OCI-LY1 (cell line): Measurements from ENCODE around the gene SEPTIN10.
"Not testable (repeated sequence)": the region's sequence is repeated elsewhere in the genome, so short reads cannot be mapped to it uniquely, and the experiment has no call there.

Experiments
- H2AFZ ChIP-seq: fragments of 200-600 bp; sonication (generic), shearing (Covaris generic); 2 replicates; pipeline ENCODE4 v1.6.0; 2014; ENCODE audit warnings: antibody characterized with exemption, mild to moderate bottlenecking, low read length
- H3F3A ChIP-seq: fragments of 200-600 bp; sonication (generic), shearing (Covaris generic); 2 replicates; pipeline ENCODE4 v1.6.0; 2014; ENCODE audit warnings: mild to moderate bottlenecking, antibody characterized with exemption, low read length, moderate library complexity; ENCODE audit not compliant: insufficient read depth
- H3K27ac ChIP-seq: fragments of 200-600 bp; sonication (generic); 2 replicates; pipeline ENCODE4 v1.5.1; 2014; ENCODE audit warnings: low read length, mixed run types, mild to moderate bottlenecking, low read depth; ENCODE audit not compliant: poor library complexity, severe bottlenecking
- H3K27me3 ChIP-seq: fragments of 200-600 bp; sonication (generic); 2 replicates; pipeline ENCODE4 v1.6.0; 2014; ENCODE audit warnings: antibody characterized with exemption, mild to moderate bottlenecking, low read length, moderate library complexity; ENCODE audit not compliant: insufficient read depth
- H3K36me3 ChIP-seq: fragments of 200-600 bp; sonication (generic); 2 replicates; pipeline ENCODE4 v1.6.1; 2014; ENCODE audit warnings: mild to moderate bottlenecking, antibody characterized with exemption, low read length, moderate library complexity, mixed read lengths; ENCODE audit not compliant: insufficient read depth
- H3K4me1 ChIP-seq: fragments of 200-600 bp; sonication (generic); 2 replicates; pipeline ENCODE4 v1.5.1; 2014; ENCODE audit warnings: mild to moderate bottlenecking, low read length, moderate library complexity; ENCODE audit not compliant: insufficient read depth, severe bottlenecking
- H3K4me2 ChIP-seq: fragments of 200-600 bp; sonication (generic), shearing (Covaris generic); 2 replicates; pipeline ENCODE4 v1.6.1; 2014; ENCODE audit warnings: low read length
- H3K4me3 ChIP-seq: fragments of 200-600 bp; sonication (generic); 2 replicates; pipeline ENCODE4 v1.5.1; 2014; ENCODE audit warnings: low read length, low read depth, mild to moderate bottlenecking, mixed read lengths; ENCODE audit not compliant: poor library complexity, severe bottlenecking
- H3K79me2 ChIP-seq: fragments of 200-600 bp; shearing (Covaris generic); 2 replicates; pipeline ENCODE4 v1.6.1; 2016; ENCODE audit warnings: mixed run types, low read length, mixed read lengths; ENCODE audit not compliant: insufficient read depth
- H3K9ac ChIP-seq: fragments of 200-600 bp; sonication (generic), shearing (Covaris generic); 2 replicates; pipeline ENCODE4 v1.6.1; 2014; ENCODE audit warnings: mild to moderate bottlenecking, low read length, mixed read lengths
- H3K9me2 ChIP-seq: fragments of 200-600 bp; sonication (generic), shearing (Covaris generic); 2 replicates; pipeline ENCODE4 v1.6.1; 2014; ENCODE audit warnings: low read depth, mild to moderate bottlenecking, low read length, mixed read lengths
- H3K9me3 ChIP-seq: fragments of 200-600 bp; shearing (Covaris generic); 2 replicates; pipeline ENCODE4 v1.6.1; 2014; ENCODE audit warnings: low read length, mixed read lengths
- H4K20me1 ChIP-seq: fragments of 200-600 bp; sonication (generic), shearing (Covaris generic); 2 replicates; pipeline ENCODE4 v1.6.0; 2016; ENCODE audit warnings: mild to moderate bottlenecking, low read length; ENCODE audit not compliant: insufficient read depth
- CTCF ChIP-seq: fragments of 200-600 bp; sonication (generic), shearing (Covaris generic); IDR thresholded peaks from 2 replicates; pipeline ENCODE4 v1.5.1; 2017; ENCODE audit warnings: mild to moderate bottlenecking, antibody characterized with exemption, low read length, moderate library complexity, mixed read lengths
- EZH2 ChIP-seq: fragments of 200-600 bp; sonication (generic), shearing (Covaris generic); IDR thresholded peaks from 2 replicates; pipeline ENCODE4 v1.8.0; 2017; ENCODE audit warnings: borderline replicate concordance, mixed run types, mild to moderate bottlenecking, antibody characterized with exemption, low read length, moderate library complexity, mixed read lengths

The SEPTIN10 gene

GRCh38 chr2:109631741-109632140 is 18.0 kb upstream of the SEPTIN10 start:
- no peak for TF ChIP-seq EZH2
- TF ChIP-seq CTCF = no peak
- Histone ChIP-seq H3K9me3 (no peaks in the 10 kb centered on the region), H3K36me3 (no peaks in the 10 kb centered on the region), H3K9me2 (no peaks in the 10 kb centered on the region), H3F3A (no peaks in the 10 kb centered on the region), H2AFZ (no peak overlapping the region), H3K4me3 (no peak overlapping the region), H4K20me1 (no peaks in the 10 kb centered on the region), H3K4me2 (no peak overlapping the region), H3K27ac (no peak overlapping the region), H3K9ac (no peak overlapping the region), H3K4me1 (no peaks in the 10 kb centered on the region), H3K79me2 (no peaks in the 10 kb centered on the region), H3K27me3 (no peaks in the 10 kb centered on the region)

GRCh38 chr2:109630441-109631430 is 17.0 kb upstream of the SEPTIN10 start:
- Histone ChIP-seq H4K20me1 (no peaks in the 10 kb centered on the region), H3K4me2 (no peak overlapping the region), H3K27me3 (no peaks in the 10 kb centered on the region), H3K9ac (no peak overlapping the region), H3F3A (no peaks in the 10 kb centered on the region), H3K4me1 (no peaks in the 10 kb centered on the region), H2AFZ (no peak overlapping the region), H3K9me2 (no peaks in the 10 kb centered on the region), H3K79me2 (no peaks in the 10 kb centered on the region), H3K36me3 (no peaks in the 10 kb centered on the region), H3K27ac (no peak overlapping the region), H3K9me3 (no peaks in the 10 kb centered on the region), H3K4me3 (no peak overlapping the region)
- TF ChIP-seq EZH2 = no peak
- TF ChIP-seq CTCF = no peak

- no peaks in the 10 kb centered on the region for H3K79me2 ChIP-seq
- H3K36me3 ChIP-seq = no peaks in the 10 kb centered on the region
- H3K27ac ChIP-seq = no peak overlapping the region
- TF ChIP-seq EZH2 = no peak
- TF ChIP-seq CTCF = no peak
- H3K4me1 ChIP-seq = no peaks in the 10 kb centered on the region
- no peak overlapping the region for H3K9ac ChIP-seq
- no peak overlapping the region for H3K4me2 ChIP-seq
- H3K9me2 ChIP-seq = no peaks in the 10 kb centered on the region
- no peaks in the 10 kb centered on the region for H3K9me3 ChIP-seq
- no peak overlapping the region for H2AFZ ChIP-seq
- H4K20me1 ChIP-seq = no peaks in the 10 kb centered on the region
- H3K4me3 ChIP-seq = no peak overlapping the region
- no peaks in the 10 kb centered on the region for H3K27me3 ChIP-seq
- H3F3A ChIP-seq = no peaks in the 10 kb centered on the region
Measured at GRCh38 chr2:109629867-109630266, 16.1 kb upstream of the SEPTIN10 start.

GRCh38 chr2:109628321-109628720 is 14.6 kb upstream of the SEPTIN10 start:
- H3K36me3 ChIP-seq, H3K79me2 ChIP-seq, H3K27me3 ChIP-seq, H3K4me3 ChIP-seq, H2AFZ ChIP-seq, H4K20me1 ChIP-seq, H3K27ac ChIP-seq, H3K9me3 ChIP-seq, H3K9ac ChIP-seq, H3K4me1 ChIP-seq, H3K4me2 ChIP-seq, H3K9me2 ChIP-seq, H3F3A ChIP-seq: not testable (repeated sequence)
